ENCODE results near the gene CEP76.

The CEP76 gene

GRCh38 chr18:12748671-12749070, 46.1 kb upstream of the CEP76 start:
- no peak for DNase-seq (ENCODE audit: low read depth)
- no peak overlapping the region for H3K4me3 ChIP-seq (ENCODE audit: low read depth, low read length)
- no peak for TF ChIP-seq CTCF (IDR thresholded peaks at IDR 0.05; ENCODE audit: low read depth, low read length, missing control alignments)

GRCh38 chr18:12747530-12748315, 45.2 kb upstream of the CEP76 start:
- no peak for TF ChIP-seq CTCF (IDR thresholded peaks at IDR 0.05; ENCODE audit: low read depth, low read length, missing control alignments)
- no peak overlapping the region for H3K4me3 ChIP-seq (ENCODE audit: low read depth, low read length)
- no peak for DNase-seq (ENCODE audit: low read depth)

GRCh38 chr18:12745095-12745795, 42.7 kb upstream of the CEP76 start:
- no peak for DNase-seq (ENCODE audit: low read depth)
- no peak overlapping the region for H3K4me3 ChIP-seq (ENCODE audit: low read depth, low read length)
- no peak for TF ChIP-seq CTCF (IDR thresholded peaks at IDR 0.05; ENCODE audit: low read depth, low read length, missing control alignments)

- peak; percentile 27 for DNase-seq (ENCODE audit: low read depth)
- H3K4me3 ChIP-seq (ENCODE audit: low read depth, low read length): no peak overlapping the region
- TF ChIP-seq CTCF (IDR thresholded peaks at IDR 0.05; ENCODE audit: low read depth, low read length, missing control alignments): peak; percentile 25
Observed at GRCh38 chr18:12744103-12744502, 41.6 kb upstream of the CEP76 start.

GRCh38 chr18:12742453-12742852, 39.9 kb upstream of the CEP76 start:
- no peak for TF ChIP-seq CTCF (IDR thresholded peaks at IDR 0.05; ENCODE audit: low read depth, low read length, missing control alignments)
- no peak for DNase-seq (ENCODE audit: low read depth)
- no peak overlapping the region for H3K4me3 ChIP-seq (ENCODE audit: low read depth, low read length)

GRCh38 chr18:12741351-12741750, 38.8 kb upstream of the CEP76 start:
- DNase-seq (ENCODE audit: low read depth): no peak
- no peak for TF ChIP-seq CTCF (IDR thresholded peaks at IDR 0.05; ENCODE audit: low read depth, low read length, missing control alignments)
- no peak overlapping the region for H3K4me3 ChIP-seq (ENCODE audit: low read depth, low read length)
